Left forelimb (tissue), 1 donor: ENCODE results near the gene ISL2.

Experiments
- DNase-seq: peaks from one replicate; pipeline ENCODE4 v3.0.0-alpha.2; 2018; ENCODE audit warnings: low spot score

The ISL2 gene

GRCh38 chr15:76377217-76377616 is 40.6 kb downstream of the ISL2 start:
- DNase-seq, result no peak

- no peak for DNase-seq
Observed at GRCh38 chr15:76377751-76378150, 41.2 kb downstream of the ISL2 start.

- no peak for DNase-seq
Observed at GRCh38 chr15:76378691-76379090, 42.1 kb downstream of the ISL2 start.

DNA sequence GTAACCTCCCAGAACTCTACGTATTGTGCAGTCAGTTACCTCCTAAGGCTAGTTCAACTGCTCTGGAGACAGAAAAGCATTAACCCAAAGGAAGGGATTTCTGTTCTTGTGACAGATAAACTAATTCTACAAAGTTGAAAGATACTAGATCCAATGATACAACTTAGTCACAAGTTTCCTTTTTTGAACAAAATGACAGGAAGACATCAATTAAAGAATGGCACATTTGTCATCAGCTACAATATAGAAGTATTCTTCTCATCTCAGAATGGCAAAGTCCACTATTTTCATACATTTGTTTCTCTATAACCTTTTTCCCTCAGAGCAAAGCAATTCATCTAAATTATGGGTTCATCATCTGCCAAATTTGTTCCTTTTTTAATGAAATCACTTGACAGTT is 43.7 kb downstream of the ISL2 start:
- DNase-seq, result no peak

DNA sequence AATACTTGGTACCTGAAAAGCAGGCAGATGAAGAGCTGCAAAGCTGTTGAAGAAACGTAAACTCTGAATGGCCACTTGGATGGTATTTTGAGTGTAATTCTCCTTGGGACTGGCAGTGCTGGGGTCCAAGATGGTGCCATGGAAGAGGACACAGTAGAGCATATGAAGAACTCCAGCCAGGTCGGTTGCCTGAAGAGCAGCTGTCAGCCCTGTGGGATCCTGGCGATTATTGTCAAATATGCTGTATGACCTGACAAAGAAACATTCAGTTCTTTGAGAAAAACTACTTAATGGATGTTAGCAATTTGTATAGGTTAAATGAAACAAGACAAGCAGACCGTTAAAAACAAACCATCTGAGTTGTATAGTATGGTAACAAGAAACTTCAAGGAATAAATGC is 44.8 kb downstream of the ISL2 start:
- DNase-seq, result no peak

DNA sequence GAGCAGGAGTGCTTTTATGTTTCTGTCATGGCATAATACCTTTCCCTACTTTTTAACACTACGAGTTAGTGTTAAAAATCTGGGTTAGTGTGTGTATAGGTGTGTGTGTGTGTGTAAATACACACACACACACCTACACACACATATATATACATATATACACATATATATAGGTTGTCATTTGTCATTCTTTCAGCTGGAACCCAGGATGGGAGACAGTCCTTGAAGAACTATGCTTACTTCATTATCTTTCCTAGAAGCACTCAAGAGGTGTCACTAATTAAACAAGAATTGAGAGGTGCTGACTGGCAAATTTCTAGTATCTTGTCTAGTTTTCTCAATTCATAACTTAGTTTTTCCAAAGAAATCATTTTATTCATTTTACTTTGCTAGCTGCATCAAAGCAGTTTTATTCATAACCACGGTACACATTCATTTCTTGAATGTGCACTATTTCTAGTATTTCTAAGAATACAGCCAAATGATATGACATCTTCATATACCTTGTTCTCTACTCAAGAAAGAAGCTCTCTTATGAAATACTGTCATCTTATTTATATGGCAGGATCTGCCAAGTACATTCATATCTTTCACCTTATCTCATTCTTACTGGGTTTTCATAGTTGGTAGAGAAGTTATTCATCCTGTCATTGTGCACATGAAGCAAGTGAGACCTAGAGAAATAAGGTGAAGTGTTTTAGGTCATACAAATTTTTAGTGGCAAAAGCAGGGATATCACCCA is 46.6 kb downstream of the ISL2 start:
- no peak for DNase-seq

GRCh38 chr15:76384409-76384808 is 47.8 kb downstream of the ISL2 start:
- no peak for DNase-seq

DNA sequence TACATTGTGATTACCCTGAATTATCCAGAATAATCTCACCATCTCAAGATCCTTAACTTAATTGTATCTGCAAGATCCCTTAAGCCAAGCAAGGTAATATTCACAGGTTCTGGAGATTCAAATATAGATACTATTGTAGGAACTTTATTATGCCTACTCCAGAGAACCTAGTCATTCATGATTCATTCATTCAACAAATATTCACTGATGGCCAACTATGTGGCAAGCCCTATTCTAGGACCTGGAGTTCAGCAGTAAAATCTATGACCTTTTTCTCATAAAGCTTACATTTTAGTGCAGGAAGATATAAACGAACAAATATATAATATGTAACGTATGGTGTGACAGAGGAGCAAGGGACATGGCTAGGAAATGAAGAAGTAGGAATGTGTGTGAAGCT is 49.6 kb downstream of the ISL2 start:
- no peak for DNase-seq

DNA sequence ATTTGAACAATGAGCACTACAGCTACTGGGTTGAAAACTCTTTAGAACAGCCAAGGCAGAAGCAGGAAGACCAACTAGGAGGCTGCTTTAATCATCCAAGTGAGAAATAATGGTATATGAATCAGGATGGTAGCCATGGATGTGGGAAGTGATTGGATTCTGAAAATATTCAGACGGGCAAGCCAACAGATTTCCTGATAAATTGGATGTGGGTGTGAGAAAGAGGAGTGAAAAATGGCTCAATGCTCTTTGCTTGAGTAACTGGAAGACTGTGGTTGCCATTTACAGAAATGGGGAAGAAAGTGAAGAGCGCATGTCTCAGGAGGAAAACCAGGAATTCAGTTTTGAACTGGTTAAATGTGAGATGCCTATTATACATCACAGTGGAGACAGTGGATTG is 50.4 kb downstream of the ISL2 start:
- DNase-seq, result no peak

- DNase-seq, result no peak
Observed at GRCh38 chr15:76390571-76390970, 54.0 kb downstream of the ISL2 start.

- DNase-seq, result no peak
Observed at GRCh38 chr15:76391309-76391708, 54.7 kb downstream of the ISL2 start.

DNA sequence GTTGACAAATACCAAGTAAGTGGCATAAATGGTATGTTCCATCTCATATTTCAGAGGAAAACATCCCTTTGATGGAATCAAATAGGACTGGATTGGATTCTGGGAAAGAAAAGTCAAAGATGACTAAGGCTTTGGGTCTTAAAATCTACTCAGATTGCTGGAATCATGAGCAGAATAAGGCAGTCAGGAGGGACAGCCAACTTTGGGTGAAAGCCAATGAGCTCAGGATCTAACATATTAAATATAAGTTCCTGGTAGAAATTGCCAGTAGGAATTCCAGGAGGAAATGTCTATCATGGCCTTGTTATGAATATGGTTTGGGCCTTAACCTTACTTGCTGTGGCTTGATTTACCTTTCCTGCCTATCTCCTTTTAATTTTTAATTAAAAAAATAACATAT is 55.3 kb downstream of the ISL2 start:
- no peak for DNase-seq
